Panc1 (cell line): ENCODE data around the gene PUSL1.

Source experiments
- POLR2AphosphoS5 ChIP-seq: IDR thresholded peaks from 2 replicates; pipeline ENCODE4 v1.6.1; 2012; ENCODE audit warnings: mild to moderate bottlenecking, low read depth, low read length, moderate library complexity
- REST ChIP-seq, 2 experiments: IDR thresholded peaks; 2 replicates each; pipeline ENCODE4 v1.6.1; 2011 to 2012; ENCODE audit warnings: low read depth in 2 of 2, control low read depth in 1 of 2, low read length in 1 of 2, mild to moderate bottlenecking in 1 of 2, moderate library complexity in 1 of 2; ENCODE audit not compliant: insufficient read depth in 1 of 2
- SIN3A ChIP-seq: IDR thresholded peaks from 2 replicates; pipeline ENCODE4 v1.6.1; 2012; ENCODE audit warnings: low read depth, mild to moderate bottlenecking, low read length, moderate library complexity, borderline replicate concordance; ENCODE audit not compliant: insufficient read depth
- TCF7L2 ChIP-seq: IDR thresholded peaks from 2 replicates; pipeline ENCODE4 v1.6.1; 2011; ENCODE audit warnings: mild to moderate bottlenecking, low read depth, low read length, inconsistent platforms
- TF ChIP-seq, protein P1 (sequence below): fragments of 450-650 bp; IDR thresholded peaks from 2 replicates; pipeline ENCODE4 v1.5.1; 2017; ENCODE audit warnings: mild to moderate bottlenecking

- no peak for TF ChIP-seq REST (IDR thresholded peaks at IDR 0.05; ENCODE audit: insufficient read depth in 1 of 2, low read depth in 2 of 2, low read length in 1 of 2)
- TF ChIP-seq, protein P1, sequence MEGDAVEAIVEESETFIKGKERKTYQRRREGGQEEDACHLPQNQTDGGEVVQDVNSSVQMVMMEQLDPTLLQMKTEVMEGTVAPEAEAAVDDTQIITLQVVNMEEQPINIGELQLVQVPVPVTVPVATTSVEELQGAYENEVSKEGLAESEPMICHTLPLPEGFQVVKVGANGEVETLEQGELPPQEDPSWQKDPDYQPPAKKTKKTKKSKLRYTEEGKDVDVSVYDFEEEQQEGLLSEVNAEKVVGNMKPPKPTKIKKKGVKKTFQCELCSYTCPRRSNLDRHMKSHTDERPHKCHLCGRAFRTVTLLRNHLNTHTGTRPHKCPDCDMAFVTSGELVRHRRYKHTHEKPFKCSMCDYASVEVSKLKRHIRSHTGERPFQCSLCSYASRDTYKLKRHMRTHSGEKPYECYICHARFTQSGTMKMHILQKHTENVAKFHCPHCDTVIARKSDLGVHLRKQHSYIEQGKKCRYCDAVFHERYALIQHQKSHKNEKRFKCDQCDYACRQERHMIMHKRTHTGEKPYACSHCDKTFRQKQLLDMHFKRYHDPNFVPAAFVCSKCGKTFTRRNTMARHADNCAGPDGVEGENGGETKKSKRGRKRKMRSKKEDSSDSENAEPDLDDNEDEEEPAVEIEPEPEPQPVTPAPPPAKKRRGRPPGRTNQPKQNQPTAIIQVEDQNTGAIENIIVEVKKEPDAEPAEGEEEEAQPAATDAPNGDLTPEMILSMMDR: no peak
- no peak for TF ChIP-seq SIN3A
- no peak for TF ChIP-seq POLR2AphosphoS5
- TF ChIP-seq TCF7L2: no peak
Measured at GRCh38 chr1:1280782-1281481, 27.5 kb upstream of the PUSL1 start.
